GM03348 (cell line): Measurements from ENCODE around the gene SNAPIN.

Source experiments
- DNase-seq: peaks from one replicate; pipeline ENCODE4 v3.0.0; 2012; ENCODE audit warnings: low spot score

The SNAPIN gene

DNA sequence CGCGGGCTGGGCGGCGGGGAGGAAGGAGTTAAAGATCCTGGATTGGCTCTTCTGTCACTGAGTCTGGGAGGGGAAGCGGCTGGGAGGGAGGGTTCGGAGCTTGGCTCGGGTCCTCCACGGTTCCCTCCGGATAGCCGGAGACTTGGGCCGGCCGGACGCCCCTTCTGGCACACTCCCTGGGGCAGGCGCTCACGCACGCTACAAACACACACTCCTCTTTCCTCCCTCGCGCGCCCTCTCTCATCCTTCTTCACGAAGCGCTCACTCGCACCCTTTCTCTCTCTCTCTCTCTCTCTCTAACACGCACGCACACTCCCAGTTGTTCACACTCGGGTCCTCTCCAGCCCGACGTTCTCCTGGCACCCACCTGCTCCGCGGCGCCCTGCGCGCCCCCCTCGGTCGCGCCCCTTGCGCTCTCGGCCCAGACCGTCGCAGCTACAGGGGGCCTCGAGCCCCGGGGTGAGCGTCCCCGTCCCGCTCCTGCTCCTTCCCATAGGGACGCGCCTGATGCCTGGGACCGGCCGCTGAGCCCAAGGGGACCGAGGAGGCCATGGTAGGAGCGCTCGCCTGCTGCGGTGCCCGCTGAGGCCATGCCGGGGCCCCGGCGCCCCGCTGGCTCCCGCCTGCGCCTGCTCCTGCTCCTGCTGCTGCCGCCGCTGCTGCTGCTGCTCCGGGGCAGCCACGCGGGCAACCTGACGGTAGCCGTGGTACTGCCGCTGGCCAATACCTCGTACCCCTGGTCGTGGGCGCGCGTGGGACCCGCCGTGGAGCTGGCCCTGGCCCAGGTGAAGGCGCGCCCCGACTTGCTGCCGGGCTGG lies 20.2 kb downstream of the SNAPIN start, which contains the start of gene NPR1:
Gene NPR1, plus strand, starts transcription at position 170 of the 818 bp plus-strand sequence. Its CDS starts 421 bp downstream, at position 591.
- peak; percentile 68 for DNase-seq

DNA sequence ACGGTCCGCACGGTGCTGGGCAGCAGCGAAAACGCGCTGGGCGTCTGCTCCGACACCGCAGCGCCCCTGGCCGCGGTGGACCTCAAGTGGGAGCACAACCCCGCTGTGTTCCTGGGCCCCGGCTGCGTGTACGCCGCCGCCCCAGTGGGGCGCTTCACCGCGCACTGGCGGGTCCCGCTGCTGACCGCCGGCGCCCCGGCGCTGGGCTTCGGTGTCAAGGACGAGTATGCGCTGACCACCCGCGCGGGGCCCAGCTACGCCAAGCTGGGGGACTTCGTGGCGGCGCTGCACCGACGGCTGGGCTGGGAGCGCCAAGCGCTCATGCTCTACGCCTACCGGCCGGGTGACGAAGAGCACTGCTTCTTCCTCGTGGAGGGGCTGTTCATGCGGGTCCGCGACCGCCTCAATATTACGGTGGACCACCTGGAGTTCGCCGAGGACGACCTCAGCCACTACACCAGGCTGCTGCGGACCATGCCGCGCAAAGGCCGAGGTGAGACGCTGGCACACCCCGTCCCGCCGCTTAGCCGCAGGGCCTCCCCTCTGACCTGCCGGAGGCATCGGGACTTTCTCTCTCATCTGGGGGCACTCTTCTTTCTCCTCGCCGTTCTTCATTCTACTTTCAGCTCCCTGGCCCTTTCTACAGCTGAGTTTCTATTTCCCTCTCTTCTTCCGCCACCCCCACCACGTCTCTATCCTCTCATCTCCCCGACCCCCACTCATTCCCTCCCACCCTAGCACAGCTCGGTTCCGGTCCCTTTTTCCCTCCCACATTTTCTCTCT lies 21.0 kb downstream of the SNAPIN start:
- no peak for DNase-seq

DNA sequence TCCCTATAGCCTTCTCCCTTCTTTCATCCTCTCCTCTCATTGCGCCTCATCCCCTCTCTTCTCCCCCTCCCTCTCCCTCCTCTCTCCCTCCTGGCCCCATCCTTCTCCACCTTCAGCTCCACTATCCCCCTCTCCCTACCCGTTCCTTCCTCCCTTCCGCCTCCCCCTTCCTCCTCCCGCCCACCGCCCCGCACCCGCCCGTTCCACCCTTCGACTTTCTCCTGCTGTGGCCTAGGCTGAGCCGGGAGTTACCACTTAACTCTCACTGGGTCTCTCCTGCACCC lies 21.6 kb downstream of the SNAPIN start:
- DNase-seq = no peak

DNA sequence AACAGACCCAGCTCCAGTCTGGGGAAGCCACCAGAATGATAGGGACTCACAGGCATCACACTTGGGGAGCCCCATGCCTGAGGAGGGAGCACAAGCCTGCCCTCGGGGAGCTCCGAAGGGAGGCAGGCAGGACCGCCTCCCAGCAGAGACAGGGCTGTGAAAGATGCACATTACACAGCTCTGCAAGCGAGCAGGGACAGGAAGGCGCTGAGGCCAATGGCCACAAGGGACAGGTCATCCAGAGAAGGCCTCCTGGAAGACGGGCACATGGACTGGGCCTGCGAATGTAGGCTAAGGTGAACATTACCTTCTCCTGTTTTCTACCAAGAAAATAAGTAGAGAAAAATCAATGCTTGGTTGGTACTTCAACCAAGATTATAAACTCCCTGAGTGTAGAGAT lies 24.2 kb downstream of the SNAPIN start:
- DNase-seq = no peak

DNA sequence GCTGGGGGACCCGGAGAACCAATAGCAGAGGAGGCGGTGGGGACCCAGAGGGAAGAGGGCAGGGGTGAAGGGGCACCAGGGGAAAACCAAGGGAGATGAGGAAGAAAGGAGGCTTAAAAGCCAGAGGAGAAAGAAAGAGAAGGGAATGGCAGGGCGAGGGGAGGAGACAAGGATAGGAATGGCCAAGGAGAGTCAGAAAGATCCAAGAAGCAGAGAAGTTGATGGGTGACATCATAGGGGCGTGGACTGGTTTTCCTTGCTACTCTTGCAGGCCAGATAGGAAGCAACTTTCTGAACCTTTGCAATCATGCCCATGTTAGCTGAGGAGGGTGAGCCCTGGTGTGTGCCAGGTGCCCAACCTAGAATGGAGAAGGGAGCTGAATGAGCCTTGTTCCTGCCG lies 25.4 kb downstream of the SNAPIN start:
- peak; percentile 52 for DNase-seq

DNA sequence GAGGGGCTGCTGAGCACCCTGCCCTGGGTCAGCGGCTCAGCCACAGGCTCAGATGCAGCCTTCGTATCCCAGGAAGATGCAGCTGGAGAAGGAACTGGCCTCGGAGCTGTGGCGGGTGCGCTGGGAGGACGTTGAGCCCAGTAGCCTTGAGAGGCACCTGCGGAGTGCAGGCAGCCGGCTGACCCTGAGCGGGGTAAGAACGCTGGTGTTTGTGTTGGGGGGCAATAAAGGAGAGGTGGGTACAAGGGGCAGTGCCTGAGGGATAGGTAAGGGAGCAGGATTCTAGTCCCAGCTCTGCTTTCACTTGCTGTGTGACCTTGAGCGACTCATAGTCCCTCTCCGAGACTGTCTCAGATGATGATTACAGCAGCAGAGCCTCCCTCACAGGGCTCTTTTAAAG lies 26.4 kb downstream of the SNAPIN start:
- DNase-seq = no peak

DNA sequence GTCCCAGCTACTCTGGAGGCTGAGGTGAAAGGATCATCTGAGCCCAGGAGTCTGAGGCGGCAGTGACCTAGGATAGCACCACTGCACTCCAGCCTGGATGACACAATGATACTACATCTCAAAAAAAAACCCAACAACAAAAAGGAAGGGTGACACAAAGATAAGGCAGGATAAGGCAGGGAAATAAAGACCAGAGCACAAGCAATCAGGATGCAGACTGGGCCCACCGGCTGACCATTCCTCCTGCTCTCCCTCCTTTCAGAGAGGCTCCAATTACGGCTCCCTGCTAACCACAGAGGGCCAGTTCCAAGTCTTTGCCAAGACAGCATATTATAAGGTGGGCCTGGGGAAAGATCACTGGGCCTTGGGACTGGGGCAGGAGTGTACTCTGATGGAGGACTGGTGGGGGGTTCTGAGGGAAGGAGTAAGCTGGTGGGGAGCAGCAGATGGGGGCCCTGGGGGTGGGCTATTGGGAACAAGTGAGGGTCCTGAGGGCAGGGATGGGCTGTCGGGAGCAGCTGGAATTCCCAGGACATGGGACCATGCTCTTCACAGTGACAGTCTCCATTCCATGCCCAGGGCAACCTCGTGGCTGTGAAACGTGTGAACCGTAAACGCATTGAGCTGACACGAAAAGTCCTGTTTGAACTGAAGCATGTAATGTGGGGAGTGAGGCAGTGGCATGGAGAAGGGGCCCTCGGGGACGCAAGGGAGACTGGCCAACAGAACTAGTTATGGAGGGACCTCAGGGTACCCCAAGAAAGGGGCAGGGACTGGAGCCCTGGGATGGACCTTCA lies 27.2 kb downstream of the SNAPIN start:
- DNase-seq = no peak

DNA sequence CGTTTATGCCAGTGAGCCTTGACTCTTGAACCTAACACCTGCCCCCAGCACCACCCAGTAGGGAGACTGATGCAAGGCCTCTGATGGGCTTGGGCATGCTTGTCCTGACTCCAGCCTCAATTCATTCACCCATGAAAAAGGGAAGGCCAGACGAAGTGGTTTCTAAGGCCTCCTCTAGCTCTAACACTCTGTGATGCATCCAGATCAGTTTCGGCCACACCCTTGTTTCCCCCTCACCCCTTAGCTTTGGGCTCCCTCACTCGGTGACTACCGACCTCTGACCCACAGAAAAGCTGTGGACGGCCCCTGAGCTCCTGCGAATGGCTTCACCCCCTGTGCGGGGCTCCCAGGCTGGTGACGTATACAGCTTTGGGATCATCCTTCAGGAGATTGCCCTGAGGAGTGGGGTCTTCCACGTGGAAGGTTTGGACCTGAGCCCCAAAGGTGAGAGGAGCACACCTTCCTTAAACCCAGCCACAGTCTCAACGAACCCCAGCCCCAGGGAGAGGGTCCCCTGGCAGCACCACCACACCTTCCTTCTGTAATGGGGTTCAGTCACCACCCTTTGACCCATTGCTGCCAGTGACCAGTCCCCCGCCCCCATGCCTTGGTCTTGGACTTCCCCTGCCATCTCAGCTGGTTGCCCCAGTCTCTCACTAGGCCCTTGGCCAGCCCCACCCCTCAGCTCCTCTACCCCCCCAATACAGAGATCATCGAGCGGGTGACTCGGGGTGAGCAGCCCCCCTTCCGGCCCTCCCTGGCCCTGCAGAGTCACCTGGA lies 29.0 kb downstream of the SNAPIN start:
- no peak for DNase-seq

DNA sequence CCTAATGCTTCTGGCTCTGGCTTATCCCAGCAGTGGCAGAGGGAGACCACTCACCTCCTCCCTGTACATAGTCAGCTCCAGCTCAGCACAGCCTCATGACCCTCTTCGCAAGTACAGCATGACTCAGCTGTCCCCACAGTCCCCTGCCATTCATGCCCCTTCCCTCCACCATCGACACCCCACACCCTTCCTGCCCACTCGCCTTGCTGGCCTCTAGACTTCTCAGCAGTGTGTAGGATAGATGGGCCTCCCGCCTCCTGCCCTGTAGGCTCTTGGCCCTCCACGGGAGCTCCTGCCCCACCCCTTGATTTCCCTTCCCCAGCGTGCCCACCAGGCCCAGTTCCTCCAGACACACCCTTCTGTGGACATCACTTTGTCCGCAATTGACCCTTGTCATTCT lies 29.8 kb downstream of the SNAPIN start:
- no peak for DNase-seq

DNA sequence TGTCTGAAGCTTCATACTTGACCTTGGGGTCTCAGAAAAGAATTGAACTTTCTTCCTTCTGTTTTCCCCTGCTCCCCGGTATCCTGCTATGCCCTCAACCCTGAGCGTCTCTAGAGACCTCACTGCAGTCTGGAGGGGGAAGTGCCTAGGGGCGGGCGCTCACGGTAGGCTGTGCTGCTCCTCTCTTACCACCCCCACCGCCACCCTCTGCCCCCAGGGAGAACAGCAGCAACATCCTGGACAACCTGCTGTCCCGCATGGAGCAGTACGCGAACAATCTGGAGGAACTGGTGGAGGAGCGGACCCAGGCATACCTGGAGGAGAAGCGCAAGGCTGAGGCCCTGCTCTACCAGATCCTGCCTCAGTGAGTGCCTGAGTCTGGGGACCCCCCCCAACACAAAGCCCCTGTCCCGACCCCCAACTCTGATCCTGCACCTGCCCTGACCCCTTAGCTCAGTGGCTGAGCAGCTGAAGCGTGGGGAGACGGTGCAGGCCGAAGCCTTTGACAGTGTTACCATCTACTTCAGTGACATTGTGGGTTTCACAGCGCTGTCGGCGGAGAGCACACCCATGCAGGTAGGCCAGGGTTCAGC lies 30.3 kb downstream of the SNAPIN start:
- no peak for DNase-seq

DNA sequence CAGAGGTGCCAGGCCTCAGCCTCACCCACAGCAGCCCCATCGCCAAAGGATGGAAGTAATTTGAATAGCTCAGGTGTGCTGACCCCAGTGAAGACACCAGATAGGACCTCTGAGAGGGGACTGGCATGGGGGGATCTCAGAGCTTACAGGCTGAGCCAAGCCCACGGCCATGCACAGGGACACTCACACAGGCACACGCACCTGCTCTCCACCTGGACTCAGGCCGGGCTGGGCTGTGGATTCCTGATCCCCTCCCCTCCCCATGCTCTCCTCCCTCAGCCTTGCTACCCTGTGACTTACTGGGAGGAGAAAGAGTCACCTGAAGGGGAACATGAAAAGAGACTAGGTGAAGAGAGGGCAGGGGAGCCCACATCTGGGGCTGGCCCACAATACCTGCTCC lies 35.0 kb downstream of the SNAPIN start:
- DNase-seq = no peak

DNA sequence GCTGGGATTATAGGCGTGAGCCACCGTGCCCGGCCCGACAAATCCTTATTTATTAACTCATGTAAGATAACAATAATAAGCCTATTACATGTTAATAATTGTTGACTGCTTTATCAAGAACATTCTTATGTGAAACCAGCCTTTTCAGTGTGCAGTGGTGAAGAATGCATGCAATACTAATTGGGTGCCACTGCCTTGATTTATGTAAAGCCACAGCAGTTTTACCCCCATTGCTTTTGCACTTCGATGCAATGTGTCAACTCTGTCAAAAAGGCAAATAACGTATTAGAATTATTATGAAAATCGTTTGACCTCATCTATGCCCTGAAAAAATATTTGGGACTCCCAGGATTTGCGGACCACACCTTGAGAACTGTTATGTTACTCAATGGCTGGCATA lies 38.2 kb downstream of the SNAPIN start:
- no peak for DNase-seq

DNA sequence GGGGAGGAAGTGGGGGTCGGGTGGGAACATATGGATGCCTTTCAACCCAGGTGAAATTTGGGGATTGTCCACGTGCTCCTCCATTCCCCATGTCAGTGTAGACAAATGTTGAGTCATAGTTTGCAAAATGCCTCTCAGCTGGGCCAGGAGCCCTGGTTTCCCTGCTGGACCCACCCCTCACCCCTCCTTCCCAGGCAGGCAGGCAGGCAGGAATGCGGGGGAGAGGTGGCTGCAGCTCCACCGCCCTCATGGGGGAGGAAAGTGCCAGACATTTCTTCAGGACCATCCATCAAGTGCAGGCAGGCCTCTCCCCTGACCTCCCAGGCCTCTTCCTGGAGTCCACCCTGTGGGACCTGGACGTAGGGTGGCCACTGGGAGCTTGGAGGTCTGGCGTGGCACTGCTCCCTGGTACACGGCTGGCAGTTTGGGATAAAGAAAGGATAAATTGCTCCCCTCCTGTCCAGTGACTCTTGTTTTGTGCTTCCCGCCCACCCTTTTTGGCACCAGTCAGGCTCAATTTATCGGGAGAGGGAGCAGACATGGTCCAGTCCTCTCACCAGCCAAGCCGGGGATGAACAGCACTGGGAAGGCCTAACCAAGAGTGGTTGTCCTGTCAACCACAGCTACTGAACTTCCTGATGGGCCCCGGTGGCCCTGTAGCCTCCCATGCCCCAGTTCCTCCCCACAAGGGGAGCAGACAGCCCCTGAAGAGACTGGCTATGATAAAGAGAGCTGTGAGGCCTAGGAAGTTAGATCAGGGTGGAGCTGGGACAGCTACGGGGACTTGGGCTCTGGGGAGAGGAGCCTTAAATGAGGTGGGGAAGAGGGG lies 38.9 kb downstream of the SNAPIN start:
- DNase-seq = peak; percentile 48

DNA sequence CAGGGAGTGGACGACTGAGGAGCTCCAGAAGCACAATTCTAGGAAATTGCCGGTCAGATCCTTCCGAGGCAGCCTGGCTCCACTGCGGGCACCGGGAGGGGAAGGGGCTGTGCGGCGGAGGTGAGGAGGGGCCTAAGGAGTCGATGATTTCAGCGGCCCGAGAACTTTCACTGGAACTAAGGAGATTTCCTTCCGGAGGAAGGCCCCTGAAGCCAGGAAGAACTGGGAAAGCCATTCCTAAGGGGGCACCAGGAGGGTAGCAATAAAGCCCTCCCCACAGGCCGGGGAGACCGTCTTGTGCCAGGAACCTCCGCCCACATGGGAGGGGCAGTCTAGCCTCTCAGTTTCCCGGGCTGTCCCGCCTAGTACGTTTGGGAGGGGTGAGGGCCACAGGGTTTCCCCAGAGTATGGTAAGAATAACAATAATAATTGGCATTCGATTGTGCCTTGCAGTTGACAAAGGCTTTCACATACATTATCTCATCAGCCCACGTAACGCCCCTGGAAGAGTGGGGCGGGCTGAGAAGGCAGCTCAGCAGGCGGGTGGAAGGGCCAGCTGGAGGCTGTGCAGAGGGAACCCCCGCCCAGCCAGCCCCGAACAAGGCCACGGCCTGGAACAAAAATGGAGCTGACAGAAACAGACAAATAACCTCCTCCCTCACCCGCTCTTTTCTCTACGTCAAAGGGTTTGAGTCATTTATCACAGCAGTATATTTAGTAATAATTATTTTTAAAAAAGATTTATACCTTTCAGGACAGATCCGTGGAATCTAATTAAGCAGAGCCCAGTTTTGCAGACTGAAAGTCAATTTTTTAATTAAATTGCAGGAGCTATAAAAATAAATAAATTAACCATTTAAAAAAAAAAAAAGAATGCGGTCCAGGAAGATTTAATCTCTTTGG lies 39.8 kb downstream of the SNAPIN start:
- no peak for DNase-seq

DNA sequence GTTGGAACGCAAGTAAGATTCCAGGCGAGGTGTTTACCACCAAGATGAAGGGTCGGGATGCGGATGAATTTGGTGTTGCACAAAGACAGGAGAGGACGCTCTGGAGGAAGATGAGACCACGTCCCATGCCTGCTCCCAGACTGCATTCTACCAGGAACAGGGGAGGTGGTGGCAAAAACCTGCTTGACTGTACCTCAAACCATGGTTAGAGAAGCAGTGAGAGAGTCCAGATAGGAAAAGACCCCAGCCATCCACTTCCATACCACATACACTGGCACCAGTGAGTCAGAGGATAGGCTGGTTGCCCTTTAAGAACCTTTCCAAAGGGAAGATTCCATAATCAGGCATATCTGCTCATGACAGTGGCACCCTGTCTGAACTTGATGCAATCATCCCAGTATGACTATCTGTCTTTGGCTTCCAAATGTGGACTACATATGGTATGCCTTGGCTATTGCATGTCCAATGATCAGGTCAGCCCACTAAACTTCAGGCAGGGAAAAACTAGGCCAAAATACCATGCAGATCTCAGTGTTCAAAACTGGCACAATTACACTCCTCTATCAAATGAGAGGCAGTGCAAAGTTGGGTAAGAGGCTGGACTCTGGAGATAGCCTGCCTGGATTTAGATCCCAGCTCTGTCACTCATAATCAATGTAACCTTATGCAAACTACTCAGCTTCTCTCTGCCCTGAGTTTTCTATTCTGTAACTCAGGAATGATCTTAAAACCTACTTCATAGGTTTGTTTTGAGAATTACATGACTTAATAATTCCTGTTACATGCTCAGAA lies 40.6 kb downstream of the SNAPIN start:
- DNase-seq = peak; percentile 77

DNA sequence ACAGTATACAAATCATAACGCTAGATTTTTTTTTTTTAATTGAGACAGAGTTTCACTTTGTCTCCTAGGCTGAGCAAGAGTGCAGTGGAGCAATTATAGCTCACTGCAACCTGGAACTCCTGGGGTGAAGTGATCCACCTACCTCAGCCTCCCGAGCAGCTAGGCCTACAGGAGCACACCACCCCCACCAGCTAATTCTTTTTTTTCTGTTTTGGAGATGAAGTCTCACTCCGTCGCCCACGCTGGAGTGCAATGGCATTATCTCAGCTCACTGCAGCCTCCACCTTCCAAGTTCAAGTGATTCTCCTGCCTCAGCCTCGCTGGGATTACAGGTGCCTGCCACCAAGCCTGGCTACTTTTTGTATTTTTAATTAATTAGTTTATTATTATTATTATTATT lies 41.3 kb downstream of the SNAPIN start:
- no peak for DNase-seq

DNA sequence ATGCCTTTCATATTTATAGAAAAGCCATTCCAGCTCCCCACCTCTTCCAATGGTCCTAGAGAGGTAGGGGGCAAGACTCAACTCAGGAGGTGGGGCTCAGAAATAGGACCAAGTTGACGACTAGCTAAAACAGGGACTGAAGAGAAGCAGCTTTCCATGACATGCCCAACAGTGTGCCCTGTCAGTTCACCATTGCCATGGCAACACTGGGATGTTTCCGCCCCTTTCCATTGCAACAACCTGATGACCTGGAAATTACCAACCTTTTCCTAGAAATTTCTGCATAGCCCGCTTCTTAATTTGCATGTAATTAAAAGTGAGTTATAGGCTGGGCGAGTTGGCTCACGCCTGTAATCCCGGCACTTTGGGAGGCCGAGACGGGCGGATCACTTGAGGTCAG lies 47.0 kb downstream of the SNAPIN start:
- no peak for DNase-seq

DNA sequence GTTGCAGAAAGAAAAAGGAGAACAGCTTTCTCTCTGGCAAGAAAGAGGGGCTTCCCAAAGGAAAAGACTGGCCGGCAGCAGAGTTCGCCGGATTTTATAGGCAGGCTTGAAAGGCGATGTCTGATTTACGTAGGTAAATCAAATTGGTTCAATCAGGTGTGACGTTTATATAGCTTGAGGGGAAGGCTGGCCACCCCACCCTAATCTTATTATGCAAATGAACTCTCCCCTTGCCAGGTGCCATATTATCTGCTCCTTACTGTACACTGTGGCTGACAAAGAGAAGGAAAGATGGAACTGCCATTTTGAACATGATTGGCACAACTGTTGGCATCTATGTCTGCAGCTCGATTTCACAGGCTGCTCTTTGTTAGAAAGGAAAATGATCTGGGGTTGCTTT lies 52.5 kb downstream of the SNAPIN start:
- DNase-seq = no peak
